ENCODE measurements around the gene BICD1. TPM values are rescaled to one million over a fixed set of nuclear protein-coding genes. Genes with fewer than 3 reads are reported as not detected.

Gene BICD1
- total RNA-seq, 1 donor from 2014 or later, result 4.2 TPM

DNA sequence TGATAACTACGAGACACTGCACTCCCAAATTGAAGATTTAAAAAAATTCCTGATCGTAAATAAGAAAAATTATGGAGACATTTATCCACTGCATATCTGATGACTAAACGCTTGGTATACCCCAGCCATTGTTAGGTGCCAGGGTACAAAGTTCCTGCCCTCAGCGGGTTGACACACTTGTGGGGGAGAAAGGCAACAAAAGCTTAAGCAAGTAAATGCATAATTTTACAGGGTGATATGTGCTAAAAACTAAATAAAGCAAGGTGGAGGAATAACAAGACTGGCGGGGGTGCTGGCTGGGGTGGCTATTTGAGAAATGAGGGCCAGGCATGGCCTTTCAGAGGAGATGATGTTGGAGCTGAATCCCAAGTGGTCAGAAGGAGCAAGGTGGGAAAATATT is 25.0 kb downstream of the BICD1 start:
- intact Hi-C loops (cut with DNase I), result no loop called here
- no peak for DNase-seq (ENCODE audit: missing footprints)
- no peak for ATAC-seq

DNA sequence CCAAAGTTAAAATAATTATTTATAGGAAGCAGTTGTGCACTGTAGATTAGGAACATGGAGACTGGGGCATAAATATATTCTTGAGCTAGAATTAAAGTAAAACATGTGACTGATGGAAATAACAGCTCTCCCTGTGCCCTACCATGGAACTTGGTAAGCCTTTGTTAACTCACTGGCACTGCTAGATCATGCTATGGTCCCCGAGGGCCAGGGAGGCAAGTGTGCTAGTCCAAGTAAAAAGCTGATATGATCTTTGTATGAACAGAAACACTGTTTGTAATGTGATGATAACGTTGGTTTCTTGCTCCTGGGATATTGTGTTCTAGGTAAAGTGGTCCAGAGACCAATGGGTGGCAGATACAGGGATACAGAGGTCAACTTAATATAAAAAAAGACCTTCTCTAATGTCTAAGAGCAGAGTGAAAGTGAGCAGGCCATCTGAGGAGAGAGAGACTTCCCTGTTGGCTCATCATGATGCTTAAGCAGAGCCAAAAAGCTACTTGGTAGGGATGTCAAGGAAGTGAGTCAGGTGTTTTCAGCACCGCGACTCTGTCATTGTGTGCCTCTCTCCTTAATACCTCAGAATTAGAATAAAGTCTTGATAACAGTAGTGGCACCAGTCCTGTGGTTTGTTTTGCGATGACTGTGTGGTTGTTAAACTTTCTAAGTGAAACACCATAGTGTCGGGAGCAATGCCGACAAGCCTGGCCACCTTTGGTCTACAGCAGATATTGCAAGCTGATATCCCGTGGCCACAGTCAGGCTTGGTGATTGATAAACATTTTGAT is 27.6 kb downstream of the BICD1 start:
- intact Hi-C loops (cut with DNase I), result no loop called here
- ATAC-seq, result no peak
- no peak for DNase-seq (ENCODE audit: missing footprints)

DNA sequence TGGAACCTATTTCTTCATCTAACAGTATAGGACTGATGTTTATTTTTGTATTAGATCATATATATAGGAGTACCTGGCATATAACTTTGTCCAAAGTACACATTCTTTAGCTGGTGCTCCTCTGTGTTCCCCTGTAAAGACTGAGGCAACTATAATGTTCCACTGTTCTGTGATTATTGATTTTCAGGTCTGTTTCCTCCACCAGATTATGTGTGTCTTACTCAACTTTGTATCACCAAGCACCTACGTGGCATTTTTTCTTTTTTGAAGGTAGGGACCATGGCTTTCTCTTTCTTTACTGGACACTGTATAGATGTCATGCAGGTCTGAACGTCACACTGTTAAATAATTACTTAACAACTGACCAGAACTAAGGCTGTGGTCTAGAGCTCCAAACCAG is 29.3 kb downstream of the BICD1 start:
- intact Hi-C loops (cut with DNase I), result no loop called here
- DNase-seq (ENCODE audit: missing footprints), result no peak
- no peak for ATAC-seq

DNA sequence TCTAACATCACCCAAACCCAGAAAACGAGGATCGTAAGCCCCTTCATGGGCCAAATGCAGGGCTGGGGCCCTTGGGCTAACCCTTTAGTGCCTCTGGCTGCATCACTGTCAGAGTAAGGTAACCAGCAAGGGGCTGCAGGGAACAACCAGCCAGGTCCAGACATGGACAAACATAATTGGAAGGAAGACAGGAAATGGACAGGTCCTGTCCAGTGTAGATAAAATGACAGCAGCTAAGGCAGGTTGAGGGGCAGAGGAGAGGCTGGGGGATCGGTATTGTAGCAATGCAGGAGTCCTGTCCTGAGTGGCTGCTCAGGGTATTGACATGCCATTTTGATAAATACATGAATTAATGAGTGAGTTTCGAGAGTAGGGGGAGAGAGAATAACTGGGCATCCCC is 29.8 kb downstream of the BICD1 start:
- intact Hi-C loops (cut with DNase I), result no loop called here
- ATAC-seq (no peak), DNase-seq (ENCODE audit: missing footprints) (no peak)

DNA sequence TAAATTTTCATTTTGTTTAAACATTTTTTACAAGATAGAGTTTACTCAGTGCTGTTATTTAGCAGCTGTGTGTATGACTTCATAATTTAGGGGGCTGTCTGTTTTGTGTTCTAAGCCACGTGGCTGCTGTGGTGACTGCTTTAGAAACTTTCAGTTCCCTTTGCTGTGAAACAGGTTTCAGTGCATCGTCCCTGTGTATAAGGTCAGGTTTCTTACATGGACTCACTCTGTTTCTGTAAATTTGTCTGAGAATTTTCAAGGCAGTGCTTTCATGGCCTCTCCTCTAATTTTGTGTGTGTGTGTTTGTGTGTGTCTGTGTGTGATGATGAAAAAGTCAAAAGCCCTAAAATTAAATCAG is 32.4 kb downstream of the BICD1 start:
- DNase-seq (ENCODE audit: missing footprints), result no peak
- intact Hi-C loops (cut with DNase I), result no loop called here
- no peak for ATAC-seq

DNA sequence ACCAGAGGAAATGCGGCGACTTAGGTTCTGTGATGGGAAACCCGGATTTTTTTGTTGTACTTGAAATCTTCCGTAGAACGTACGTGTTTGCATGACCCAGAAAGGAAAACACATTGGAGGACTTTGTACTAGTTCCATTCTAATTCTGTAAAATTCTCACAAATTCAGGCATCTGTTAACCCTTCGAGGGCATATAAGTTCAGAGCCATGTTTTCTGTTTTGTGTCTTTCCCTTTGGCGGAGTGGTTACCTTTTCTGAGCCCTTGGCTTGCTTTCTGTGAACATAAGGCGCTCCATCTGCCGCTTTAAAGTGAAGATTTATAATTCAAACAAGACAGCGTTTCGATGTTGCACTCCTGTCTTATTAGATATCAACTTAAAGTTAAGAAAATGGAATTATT is 34.2 kb downstream of the BICD1 start:
- DNase-seq (ENCODE audit: missing footprints), result no peak
- intact Hi-C loops (cut with DNase I), result no loop called here
- no peak for ATAC-seq

DNA sequence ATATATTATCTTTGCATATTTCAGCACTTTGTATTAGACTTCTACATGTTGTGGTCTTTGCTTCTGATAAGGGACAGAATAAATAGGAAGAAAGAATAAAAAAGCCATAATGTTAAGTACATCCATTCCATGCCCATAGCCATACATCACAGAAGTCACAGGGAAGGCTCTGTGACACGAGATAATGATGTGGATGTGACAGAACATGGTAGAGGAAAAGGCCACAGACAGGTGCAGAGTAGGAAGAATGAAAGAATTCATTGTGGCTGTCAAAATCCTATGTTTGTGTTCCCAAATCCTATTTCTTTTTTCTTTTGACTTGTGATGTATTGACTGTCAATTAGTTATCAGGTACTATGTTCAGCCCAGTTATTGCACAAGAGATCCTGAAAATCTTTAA is 38.4 kb downstream of the BICD1 start:
- ATAC-seq, result no peak
- intact Hi-C loops (cut with DNase I), result no loop called here

DNA sequence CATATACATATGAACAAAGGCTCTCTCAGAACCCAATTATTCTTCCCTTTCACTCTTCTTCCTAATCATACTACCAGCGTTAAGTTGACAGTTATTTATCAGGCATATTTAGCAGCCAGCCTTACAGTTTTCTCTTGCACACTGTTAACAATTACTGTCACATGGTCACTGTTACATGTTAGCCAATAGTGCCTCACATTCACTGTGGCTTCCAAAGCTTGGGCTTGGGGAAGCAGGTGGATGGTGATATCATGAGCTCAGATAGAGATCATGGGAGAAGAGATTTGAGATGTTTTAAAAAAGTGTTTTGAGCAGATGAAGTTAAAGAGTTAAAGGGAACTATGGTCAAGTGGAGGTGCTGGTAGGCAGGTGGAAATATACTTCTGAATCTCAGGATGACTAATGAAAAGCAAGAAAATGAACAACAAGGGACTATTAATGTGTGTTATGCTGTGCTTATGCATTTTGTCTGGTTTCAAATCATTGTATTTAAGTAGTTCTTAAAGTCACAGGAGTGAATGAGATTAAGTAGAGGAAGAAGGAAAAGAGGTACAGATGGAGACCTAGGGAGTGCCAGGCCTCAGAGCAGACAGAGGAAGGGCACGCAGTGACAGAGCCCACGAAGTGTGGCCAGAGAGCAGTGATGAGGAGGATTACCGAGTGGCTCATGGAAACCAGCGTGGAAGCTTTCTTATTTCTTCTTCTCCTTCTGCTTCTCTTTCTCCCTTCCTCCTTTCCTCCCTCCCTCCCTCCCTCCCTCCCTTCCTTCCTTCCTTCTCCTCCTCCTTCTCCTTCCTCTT is 39.6 kb downstream of the BICD1 start:
- ATAC-seq (no peak), DNase-seq (ENCODE audit: missing footprints) (no peak)
- intact Hi-C loops (cut with DNase I), result no loop called here

More for the DNA sequence above, 38.4 kb downstream of the BICD1 start:
- no peak for DNase-seq (ENCODE audit: missing footprints)

DNA sequence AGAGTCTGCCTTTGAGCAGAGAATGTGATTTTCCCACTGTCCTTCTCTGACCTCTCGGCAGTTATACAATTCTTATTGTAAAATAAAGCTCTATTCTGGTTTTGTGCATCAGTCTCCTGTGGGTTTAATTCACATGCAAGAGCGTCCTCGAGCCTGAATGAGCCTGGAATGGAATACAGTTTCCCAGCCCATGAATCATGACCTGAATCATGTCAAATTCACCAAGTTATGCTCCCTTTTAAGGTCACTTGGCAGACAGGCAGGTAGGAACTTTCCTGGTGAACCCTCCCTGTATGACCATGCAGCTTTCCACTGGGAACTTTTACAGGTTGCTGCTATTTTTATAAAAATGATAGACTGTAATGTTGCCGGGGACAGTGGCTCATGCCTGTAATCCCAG is 41.7 kb downstream of the BICD1 start:
- ATAC-seq, result no peak
- intact Hi-C loops (cut with DNase I), result no loop called here
- no peak for DNase-seq (ENCODE audit: missing footprints)

DNA sequence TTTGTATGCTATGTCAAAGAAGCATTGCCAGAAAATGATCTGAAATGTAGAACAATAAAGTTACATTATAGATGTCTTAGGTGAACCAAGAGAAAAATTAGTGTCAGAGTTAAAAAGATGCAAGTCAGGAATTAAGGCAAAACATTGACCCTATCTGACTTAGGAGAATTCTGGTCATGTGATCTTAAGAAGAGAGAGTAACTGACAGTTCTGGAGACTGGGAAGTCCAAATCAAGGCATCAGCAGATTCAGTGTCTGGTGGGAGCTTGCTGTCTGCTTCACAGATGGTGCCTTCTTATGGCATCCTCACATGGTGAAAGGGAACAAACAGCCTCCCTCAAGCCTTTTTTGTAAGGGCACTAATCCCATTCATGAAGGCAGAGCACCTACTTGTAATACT is 42.8 kb downstream of the BICD1 start:
- ATAC-seq (no peak), DNase-seq (ENCODE audit: missing footprints) (no peak)
- intact Hi-C loops (cut with DNase I), result no loop called here

DNA sequence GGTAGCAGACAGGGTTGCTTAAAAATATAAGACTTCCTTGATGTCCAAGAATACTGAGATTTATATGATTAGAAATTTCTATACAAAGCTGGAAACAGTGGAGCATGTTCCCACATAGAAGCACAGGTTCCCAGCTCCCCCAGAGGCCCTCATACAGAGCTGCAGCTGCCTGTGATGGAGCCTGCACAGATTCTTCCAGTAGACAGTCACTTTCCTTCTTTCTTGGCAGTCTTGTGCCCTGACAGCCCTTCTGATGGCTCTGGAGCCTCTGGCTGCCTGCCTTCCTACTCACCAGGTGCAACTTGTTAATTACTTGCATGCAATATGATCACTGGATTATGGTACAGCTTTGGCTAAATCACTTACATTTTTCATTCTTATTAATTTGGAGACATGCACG is 44.4 kb downstream of the BICD1 start:
- DNase-seq (ENCODE audit: missing footprints), result no peak
- ATAC-seq, result no peak
- intact Hi-C loops (cut with DNase I), result no loop called here

DNA sequence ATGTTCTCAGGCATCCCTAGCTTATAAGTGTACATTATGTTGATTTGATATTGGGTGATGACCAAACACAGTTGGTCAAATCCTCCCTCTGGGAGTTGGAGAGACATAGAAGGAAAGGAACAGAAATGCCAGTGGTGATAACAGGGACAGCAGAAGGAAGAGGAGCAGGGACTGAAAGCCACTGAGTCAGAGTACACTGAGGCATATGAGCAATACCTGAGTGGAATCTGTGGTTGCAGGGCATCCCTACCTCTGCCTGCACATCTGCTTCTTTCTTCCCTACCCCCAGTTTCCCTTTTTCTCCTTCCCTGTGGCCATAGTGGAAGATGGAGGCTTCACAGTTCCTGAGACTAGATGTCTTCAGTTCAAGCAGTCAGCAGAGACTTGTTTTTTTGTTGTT is 44.9 kb downstream of the BICD1 start:
- DNase-seq (ENCODE audit: missing footprints), result no peak
- intact Hi-C loops (cut with DNase I), result no loop called here
- no peak for ATAC-seq

DNA sequence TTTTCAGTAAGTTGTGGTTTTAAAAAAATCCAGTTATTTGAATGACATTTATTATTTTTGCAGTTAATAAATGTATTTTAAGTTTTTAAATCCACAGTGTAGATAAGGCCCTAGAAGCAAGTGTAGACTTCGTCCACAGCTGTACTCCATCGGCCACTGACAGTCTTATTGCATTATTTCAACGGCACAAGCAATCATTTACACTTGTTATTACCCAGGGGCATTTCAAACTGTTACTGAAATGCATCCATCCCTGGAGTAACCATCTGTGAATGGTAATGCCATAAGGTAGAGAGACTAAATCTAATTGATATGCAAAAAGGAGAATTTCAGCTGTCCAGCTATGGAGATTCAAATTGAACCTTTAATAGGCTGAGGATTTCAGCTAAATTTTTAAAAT is 48.4 kb downstream of the BICD1 start:
- intact Hi-C loops (cut with DNase I), result no loop called here
- DNase-seq (ENCODE audit: missing footprints) (no peak), ATAC-seq (no peak)

DNA sequence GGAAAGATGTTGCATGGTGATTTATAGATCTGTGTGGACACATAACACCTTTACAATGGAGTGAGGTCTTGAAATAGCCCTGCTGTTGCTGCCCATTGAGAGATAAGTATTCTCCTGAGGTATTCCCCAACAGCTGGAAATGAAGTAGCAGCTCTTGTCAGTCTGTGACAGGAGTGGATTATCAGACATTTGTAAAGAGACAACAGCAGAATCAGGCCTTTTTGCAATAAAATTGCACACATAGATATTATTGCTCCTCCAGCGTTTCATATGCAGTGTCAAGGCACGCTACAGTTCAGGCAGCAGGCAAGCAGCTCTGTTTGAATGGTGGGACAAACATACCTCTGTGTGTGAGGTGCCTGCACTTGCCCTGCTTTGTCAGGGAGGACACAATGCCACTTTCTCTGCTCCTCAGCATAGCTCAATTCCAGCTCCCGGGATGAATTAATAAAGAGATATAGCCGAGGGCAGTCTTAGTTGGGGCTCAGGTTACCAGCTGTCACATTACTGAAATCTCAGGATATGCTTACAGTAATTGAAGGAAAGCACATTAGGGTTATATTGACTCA is 49.4 kb downstream of the BICD1 start:
- DNase-seq (ENCODE audit: missing footprints) (no peak), ATAC-seq (no peak)
- intact Hi-C loops (cut with DNase I), result no loop called here

DNA sequence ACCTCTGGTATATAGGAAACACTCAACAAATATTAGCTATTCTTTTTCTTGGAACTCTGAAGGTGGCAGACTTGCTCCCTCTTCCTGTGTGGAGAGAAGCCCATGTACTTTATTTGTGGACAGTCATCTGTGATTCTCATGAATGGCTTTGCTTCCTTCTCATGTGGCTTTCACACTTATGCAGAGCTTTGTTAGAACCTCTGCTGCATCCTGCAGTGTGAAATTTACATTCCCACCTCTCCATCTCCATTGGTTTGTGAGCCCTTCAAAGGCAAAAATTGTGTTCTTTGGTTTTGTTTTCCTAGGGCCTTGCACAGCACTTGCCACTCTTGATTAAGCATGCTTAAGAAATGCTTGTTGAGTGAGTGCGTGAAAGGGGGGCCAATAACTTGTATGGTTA is 51.9 kb downstream of the BICD1 start:
- no peak for ATAC-seq
- DNase-seq (ENCODE audit: missing footprints), result no peak
- intact Hi-C loops (cut with DNase I), result no loop called here

DNA sequence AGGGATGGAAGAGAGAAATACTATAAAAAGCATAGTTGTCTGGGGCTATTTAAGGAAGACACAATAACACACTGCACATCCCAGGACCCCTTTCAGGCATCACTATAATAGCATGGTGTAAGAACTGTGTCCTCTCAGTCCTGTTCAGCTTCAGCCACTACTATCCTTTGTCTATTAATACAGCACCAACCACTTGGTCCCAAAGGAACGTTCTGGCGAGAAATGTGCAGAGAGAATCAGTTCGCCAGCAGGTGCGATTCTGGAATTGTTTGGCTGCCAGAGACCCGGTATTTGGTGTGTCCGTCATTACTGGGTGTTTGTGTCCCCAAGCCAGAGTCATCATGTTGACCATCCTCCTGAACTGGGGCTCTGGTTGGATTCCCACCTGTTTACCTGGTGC is 52.7 kb downstream of the BICD1 start:
- ATAC-seq, result no peak
- intact Hi-C loops (cut with DNase I), result no loop called here
- DNase-seq (ENCODE audit: missing footprints), result no peak

DNA sequence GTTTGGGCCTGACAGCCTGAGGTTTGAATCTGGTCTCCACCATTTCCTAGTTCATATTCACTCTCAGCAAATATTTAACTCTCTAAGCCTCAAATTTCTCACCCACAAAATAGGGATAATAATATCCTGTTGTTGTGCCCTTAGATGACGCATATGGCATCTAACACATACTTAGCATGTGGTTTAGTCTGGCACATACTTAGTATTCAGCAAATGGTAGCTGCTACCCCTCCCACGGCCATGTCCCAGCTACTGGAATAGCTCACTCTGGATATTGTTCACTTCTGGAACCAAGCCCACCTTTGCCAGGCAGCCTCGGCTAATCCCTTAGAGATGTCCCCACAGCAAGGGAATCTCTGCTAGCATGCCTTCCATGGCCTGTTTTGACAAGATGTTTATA is 53.3 kb downstream of the BICD1 start:
- intact Hi-C loops (cut with DNase I), result no loop called here
- no peak for ATAC-seq
- DNase-seq (ENCODE audit: missing footprints), result no peak

DNA sequence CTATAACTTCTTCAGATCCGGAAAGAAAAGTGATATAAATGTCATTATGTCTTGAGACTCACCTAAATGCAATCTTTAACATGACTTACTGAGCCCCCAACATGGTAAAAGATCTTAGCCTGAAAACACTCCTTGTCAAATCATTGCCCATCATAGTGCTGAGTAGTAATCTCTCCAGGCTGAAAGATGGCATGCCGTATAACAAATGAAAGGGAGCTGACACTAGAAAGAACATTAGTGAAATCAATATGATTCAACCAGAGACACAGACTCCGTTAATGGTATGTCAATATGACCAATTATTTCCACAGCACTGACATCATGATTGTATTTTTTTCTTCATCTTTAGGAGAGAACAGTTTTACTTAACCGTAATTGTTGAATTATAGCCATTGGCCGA is 54.4 kb downstream of the BICD1 start:
- ATAC-seq (no peak), DNase-seq (ENCODE audit: missing footprints) (no peak)
- intact Hi-C loops (cut with DNase I), result no loop called here

DNA sequence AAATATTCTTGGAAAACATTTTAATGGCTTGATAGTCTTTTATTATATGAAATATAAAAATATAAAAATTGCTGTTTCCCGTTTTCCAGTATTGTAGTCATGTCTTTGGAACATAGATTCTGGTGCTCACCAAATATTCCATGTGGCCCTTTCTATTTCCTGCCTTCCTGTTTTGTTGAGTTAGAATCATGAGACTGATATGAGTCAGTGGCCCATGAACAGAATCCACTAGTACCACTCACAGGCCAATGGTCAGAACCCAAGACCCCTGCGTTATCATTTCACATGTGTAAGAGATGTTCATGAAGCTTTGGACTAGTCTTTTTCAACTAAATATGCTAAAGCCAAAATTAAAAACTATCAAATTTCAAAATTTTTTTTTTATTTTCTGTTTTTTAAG is 56.9 kb downstream of the BICD1 start:
- no peak for ATAC-seq
- intact Hi-C loops (cut with DNase I), result no loop called here

DNA sequence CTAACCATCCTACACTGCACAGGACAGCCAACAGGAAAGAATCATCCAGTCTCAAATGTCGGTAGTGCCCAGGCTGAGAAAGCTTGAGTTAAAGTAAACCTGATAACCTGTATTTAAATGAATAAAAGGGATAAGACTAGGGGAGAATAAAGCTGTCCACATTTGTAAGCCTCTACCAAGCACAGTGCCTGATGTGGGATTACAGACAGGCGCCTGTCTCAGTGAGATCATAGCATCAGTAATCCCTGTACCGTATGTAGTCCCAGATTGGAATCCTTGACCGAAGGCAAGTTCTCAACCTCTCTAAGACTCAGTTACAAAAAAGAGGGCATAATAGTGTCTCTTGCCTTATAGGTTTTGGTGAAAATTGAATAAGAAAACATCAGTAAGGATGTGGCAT is 59.9 kb downstream of the BICD1 start:
- intact Hi-C loops (cut with DNase I), result no loop called here
- no peak for DNase-seq (ENCODE audit: missing footprints)
- ATAC-seq, result no peak

More for the DNA sequence above, 56.9 kb downstream of the BICD1 start:
- DNase-seq (ENCODE audit: missing footprints), result no peak
